ENCODE data around the gene TRA2A. TPM values are rescaled to one million over a fixed set of nuclear protein-coding genes. Genes with fewer than 3 reads are reported as not detected.

The TRA2A gene
- total and polyA plus RNA-seq, 4 donors: 36.3 to 98.7 (median 65.7) TPM

- 3% methylated on average over 65 to 66 of the region's 66 CpGs for WGBS, 2 donors
- H3K27me3 ChIP-seq (ENCODE audit: control insufficient read depth in 1 of 2, insufficient read depth in 2 of 2, low read length in 1 of 2): peaks cover 0 to 2% of the 10 kb centered on the region in 2 donors
Observed at GRCh38 chr7:23474094-23474828, 57.5 kb downstream of the TRA2A start.

GRCh38 chr7:23473844-23474093 lies 58.0 kb downstream of the TRA2A start:
- intact Hi-C loops (cut with DNase I): no loop called here
- no peak for DNase-seq
- H3K4me3 ChIP-seq (ENCODE audit: low read length in 2 of 2): no peak overlapping the region
- H3K27ac ChIP-seq (ENCODE audit: low read depth in 1 of 2, low read length in 2 of 2): no peak overlapping the region
- peak; percentile 36 for ATAC-seq (ENCODE audit: low FRiP score)
- 2 to 6% methylated on average over 23 of the region's 23 CpGs for WGBS, 2 donors
- no peaks in the 10 kb centered on the region for H3K36me3 ChIP-seq (ENCODE audit: control insufficient read depth in 1 of 2, insufficient read depth in 2 of 2, low read length in 1 of 2)
- peaks cover 0 to 2% of the 10 kb centered on the region in 2 donors for H3K27me3 ChIP-seq (ENCODE audit: control insufficient read depth in 1 of 2, insufficient read depth in 2 of 2, low read length in 1 of 2)
- H3K9me3 ChIP-seq (ENCODE audit: control insufficient read depth, low read length): no peaks in the 10 kb centered on the region
- H3K4me1 ChIP-seq (ENCODE audit: control insufficient read depth in 1 of 2, insufficient read depth in 2 of 2, low read length in 2 of 2): no peaks in the 10 kb centered on the region

More at GRCh38 chr7:23474094-23474828, 57.5 kb downstream of the TRA2A start:
- H3K9me3 ChIP-seq (ENCODE audit: control insufficient read depth, low read length): no peaks in the 10 kb centered on the region
- H3K27ac ChIP-seq (ENCODE audit: low read depth in 1 of 2, low read length in 2 of 2): no peak overlapping the region
- no peaks in the 10 kb centered on the region for H3K36me3 ChIP-seq (ENCODE audit: control insufficient read depth in 1 of 2, insufficient read depth in 2 of 2, low read length in 1 of 2)
- no peaks in the 10 kb centered on the region for H3K4me1 ChIP-seq (ENCODE audit: control insufficient read depth in 1 of 2, insufficient read depth in 2 of 2, low read length in 2 of 2)
- intact Hi-C loops (cut with DNase I): no loop called here
- H3K4me3 ChIP-seq (ENCODE audit: low read length in 2 of 2): no peak overlapping the region
- DNase-seq (peak; percentile 84 to 87), ATAC-seq (ENCODE audit: low FRiP score) (peak; percentile 67)

- intact Hi-C loops (cut with DNase I): no loop called here
- DNase-seq (no peak), ATAC-seq (ENCODE audit: low FRiP score) (no peak)
- no peak overlapping the region for H3K27ac ChIP-seq (ENCODE audit: low read depth in 1 of 2, low read length in 2 of 2)
- no peak overlapping the region for H3K4me3 ChIP-seq (ENCODE audit: low read length in 2 of 2)
- H3K9me3 ChIP-seq (ENCODE audit: control insufficient read depth, low read length): no peaks in the 10 kb centered on the region
- H3K27me3 ChIP-seq (ENCODE audit: control insufficient read depth in 1 of 2, insufficient read depth in 2 of 2, low read length in 1 of 2): peaks cover 0 to 2% of the 10 kb centered on the region in 2 donors
- H3K36me3 ChIP-seq (ENCODE audit: control insufficient read depth in 1 of 2, insufficient read depth in 2 of 2, low read length in 1 of 2): no peaks in the 10 kb centered on the region
- no peaks in the 10 kb centered on the region for H3K4me1 ChIP-seq (ENCODE audit: control insufficient read depth in 1 of 2, insufficient read depth in 2 of 2, low read length in 2 of 2)
- WGBS, 2 donors: 45 to 47% methylated on average over 16 of the region's 16 CpGs
Observed at GRCh38 chr7:23472956-23473843, 58.6 kb downstream of the TRA2A start.

- Histone ChIP-seq H3K4me3 (ENCODE audit: low read length in 2 of 2) (no peak overlapping the region), H3K27me3 (ENCODE audit: control insufficient read depth in 1 of 2, insufficient read depth in 2 of 2, low read length in 1 of 2) (peaks cover 0 to 2% of the 10 kb centered on the region in 2 donors), H3K27ac (ENCODE audit: low read depth in 1 of 2, low read length in 2 of 2) (no peak overlapping the region), H3K36me3 (ENCODE audit: control insufficient read depth in 1 of 2, insufficient read depth in 2 of 2, low read length in 1 of 2) (no peaks in the 10 kb centered on the region), H3K4me1 (ENCODE audit: control insufficient read depth in 1 of 2, insufficient read depth in 2 of 2, low read length in 2 of 2) (no peaks in the 10 kb centered on the region), H3K9me3 (ENCODE audit: control insufficient read depth, low read length) (no peaks in the 10 kb centered on the region)
- intact Hi-C loops (cut with DNase I): no loop called here
- ATAC-seq (ENCODE audit: low FRiP score): no peak
- DNase-seq: no peak
Observed at GRCh38 chr7:23472556-23472955, 59.2 kb downstream of the TRA2A start.

GRCh38 chr7:23472046-23472445 lies 59.7 kb downstream of the TRA2A start:
- H3K27ac ChIP-seq (ENCODE audit: low read depth in 1 of 2, low read length in 2 of 2): no peak overlapping the region
- H3K27me3 ChIP-seq (ENCODE audit: control insufficient read depth in 1 of 2, insufficient read depth in 2 of 2, low read length in 1 of 2): peaks cover 0 to 2% of the 10 kb centered on the region in 2 donors
- intact Hi-C loops (cut with DNase I): no loop called here
- 91 to 93% methylated on average over 6 of the region's 6 CpGs for WGBS, 2 donors
- no peaks in the 10 kb centered on the region for H3K9me3 ChIP-seq (ENCODE audit: control insufficient read depth, low read length)
- no peak for DNase-seq
- no peak overlapping the region for H3K4me3 ChIP-seq (ENCODE audit: low read length in 2 of 2)
- H3K4me1 ChIP-seq (ENCODE audit: control insufficient read depth in 1 of 2, insufficient read depth in 2 of 2, low read length in 2 of 2): no peaks in the 10 kb centered on the region
- no peak for ATAC-seq (ENCODE audit: low FRiP score)
- H3K36me3 ChIP-seq (ENCODE audit: control insufficient read depth in 1 of 2, insufficient read depth in 2 of 2, low read length in 1 of 2): no peaks in the 10 kb centered on the region

- Histone ChIP-seq H3K27ac (ENCODE audit: low read depth in 1 of 2, low read length in 2 of 2) (no peak overlapping the region), H3K36me3 (ENCODE audit: control insufficient read depth in 1 of 2, insufficient read depth in 2 of 2, low read length in 1 of 2) (no peaks in the 10 kb centered on the region), H3K27me3 (ENCODE audit: control insufficient read depth in 1 of 2, insufficient read depth in 2 of 2, low read length in 1 of 2) (peaks cover 0 to 2% of the 10 kb centered on the region in 2 donors), H3K9me3 (ENCODE audit: control insufficient read depth, low read length) (no peaks in the 10 kb centered on the region), H3K4me3 (ENCODE audit: low read length in 2 of 2) (no peak overlapping the region), H3K4me1 (ENCODE audit: control insufficient read depth in 1 of 2, insufficient read depth in 2 of 2, low read length in 2 of 2) (no peaks in the 10 kb centered on the region)
- WGBS, 2 donors: 10 to 13% methylated on average over 44 of the region's 44 CpGs
- no peak for ATAC-seq (ENCODE audit: low FRiP score)
- no peak for DNase-seq
- intact Hi-C loops (cut with DNase I): no loop called here
Observed at GRCh38 chr7:23471106-23471859, 60.5 kb downstream of the TRA2A start.

- WGBS, 2 donors: 4% methylated on average over 34 of the region's 34 CpGs
- H3K27me3 ChIP-seq (ENCODE audit: control insufficient read depth in 1 of 2, insufficient read depth in 2 of 2, low read length in 1 of 2): peaks cover 0 to 2% of the 10 kb centered on the region in 2 donors
- H3K4me1 ChIP-seq (ENCODE audit: control insufficient read depth in 1 of 2, insufficient read depth in 2 of 2, low read length in 2 of 2): no peaks in the 10 kb centered on the region
- intact Hi-C loops (cut with DNase I): no loop called here
- H3K27ac ChIP-seq (ENCODE audit: low read depth in 1 of 2, low read length in 2 of 2): no peak within 1 kb of the TSS
- no peaks in the 10 kb centered on the region for H3K36me3 ChIP-seq (ENCODE audit: control insufficient read depth in 1 of 2, insufficient read depth in 2 of 2, low read length in 1 of 2)
- H3K9me3 ChIP-seq (ENCODE audit: control insufficient read depth, low read length): no peaks in the 10 kb centered on the region
- peak within 1 kb of the TSS in 1 of 2 donors; percentile 1 for H3K4me3 ChIP-seq (ENCODE audit: low read length in 2 of 2)
- ATAC-seq (ENCODE audit: low FRiP score) (no peak), DNase-seq (no peak)
Observed at GRCh38 chr7:23470330-23471105, 61.3 kb downstream of the TRA2A start, which contains the start of gene IGF2BP3. TSS of gene IGF2BP3 (minus strand) at chr7:23470491. CDS start at chr7:23470110, 381 bp downstream.

GRCh38 chr7:23469961-23470250 lies 61.9 kb downstream of the TRA2A start:
- no peak overlapping the region for H3K27ac ChIP-seq (ENCODE audit: low read depth in 1 of 2, low read length in 2 of 2)
- H3K36me3 ChIP-seq (ENCODE audit: control insufficient read depth in 1 of 2, insufficient read depth in 2 of 2, low read length in 1 of 2): no peaks in the 10 kb centered on the region
- intact Hi-C loops (cut with DNase I): no loop called here
- H3K4me1 ChIP-seq (ENCODE audit: control insufficient read depth in 1 of 2, insufficient read depth in 2 of 2, low read length in 2 of 2): no peaks in the 10 kb centered on the region
- DNase-seq (no peak), ATAC-seq (ENCODE audit: low FRiP score) (no peak)
- H3K4me3 ChIP-seq (ENCODE audit: low read length in 2 of 2): peak overlapping the region in 1 of 2 donors; percentile 1
- H3K27me3 ChIP-seq (ENCODE audit: control insufficient read depth in 1 of 2, insufficient read depth in 2 of 2, low read length in 1 of 2): peaks cover 0 to 2% of the 10 kb centered on the region in 2 donors
- no peaks in the 10 kb centered on the region for H3K9me3 ChIP-seq (ENCODE audit: control insufficient read depth, low read length)
- WGBS, 2 donors: 4% methylated on average over 18 of the region's 18 CpGs
